ENCODE results near the gene NTM. TPM values are rescaled to one million over a fixed set of nuclear protein-coding genes. Genes with fewer than 3 reads are reported as not detected.

Gene NTM
- total and polyA plus RNA-seq, 2 of the 8 experiments (the other 6 are each of a cell fraction or from before 2014, with no cell fraction given): 13.4 to 20.0 TPM

GRCh38 chr11:131465039-131465438 is 94.6 kb downstream of the NTM start:
- no peak overlapping the region for H3K18ac ChIP-seq (ENCODE audit: extremely low read depth, low read length)
- no peaks in the 10 kb centered on the region for H3K23me2 ChIP-seq (ENCODE audit: low read depth, low read length)
- H3K14ac ChIP-seq (ENCODE audit: insufficient read length): no peak overlapping the region
- no peaks in the 10 kb centered on the region for H4K20me1 ChIP-seq (replicated peaks in 1 of 2; ENCODE audit: control insufficient read depth in 1 of 2, insufficient read depth in 2 of 2, low read length in 2 of 2)
- no peak for FAIRE-seq
- no peak overlapping the region for H3K23ac ChIP-seq (ENCODE audit: insufficient read length)
- H3K79me2 ChIP-seq (ENCODE audit: control insufficient read depth in 1 of 2, insufficient read depth in 2 of 2, low read length in 2 of 2): no peaks in the 10 kb centered on the region; a peak in 1 of 4 replicates
- H3K56ac ChIP-seq (replicated peaks; ENCODE audit: insufficient read length, low read depth, low read length): no peak overlapping the region
- H3K4me2 ChIP-seq (ENCODE audit: insufficient read depth in 1 of 2, low read depth in 2 of 2, low read length in 2 of 2): no peak overlapping the region
- TF ChIP-seq ASH2L (IDR thresholded peaks at IDR 0.05; ENCODE audit: low read length) (no peak), CHD1 (IDR thresholded peaks at IDR 0.05; ENCODE audit: low read depth, low read length) (no peak), BCL11A (IDR thresholded peaks at IDR 0.05; ENCODE audit: low read depth in 2 of 2, low read length in 2 of 2) (no peak), TBP (IDR thresholded peaks at IDR 0.05; ENCODE audit: low read depth, low read length) (no peak), EP300 (IDR thresholded peaks at IDR 0.05; ENCODE audit: borderline replicate concordance in 1 of 2, low read depth in 2 of 2, low read length in 2 of 2) (no peak), GABPA (IDR thresholded peaks at IDR 0.05; ENCODE audit: borderline replicate concordance, insufficient read depth, low read length) (no peak), POLR2AphosphoS5 (IDR thresholded peaks at IDR 0.05; ENCODE audit: low read depth, low read length) (no peak), KDM5A (IDR thresholded peaks at IDR 0.05; ENCODE audit: low read length) (no peak), KDM1A (IDR thresholded peaks at IDR 0.05; ENCODE audit: borderline replicate concordance, low read length) (no peak)
- H3K9me3 ChIP-seq (ENCODE audit: insufficient read depth in 2 of 2, low read depth in 1 of 2, low read length in 1 of 2): no peaks in the 10 kb centered on the region
- POLR2A ChIA-PET (ENCODE audit: partially characterized antibody): no interaction called here
- H2BK12ac ChIP-seq (ENCODE audit: low read depth, low read length): no peak overlapping the region
- no peak overlapping the region for H4K5ac ChIP-seq (ENCODE audit: insufficient read length, low read depth, low read length)
- no peak for DNase-seq (ENCODE audit: low read depth in 1 of 2, low spot score in 2 of 2)
- no peak overlapping the region for H4K91ac ChIP-seq (replicated peaks; ENCODE audit: insufficient read length, low read length)
- H3K9ac ChIP-seq (replicated peaks in 1 of 4; ENCODE audit: extremely low read depth in 1 of 4, low read depth in 3 of 4, low read length in 3 of 4): no peak overlapping the region
- H3K36me3 ChIP-seq (ENCODE audit: control insufficient read depth in 2 of 4, insufficient read depth in 4 of 4, low read length in 3 of 4): no peaks in the 10 kb centered on the region
- H2AK5ac ChIP-seq (ENCODE audit: low read depth, low read length): no peak overlapping the region
- H3K4ac ChIP-seq (replicated peaks; ENCODE audit: insufficient read length, low read depth, low read length): no peak overlapping the region
- no peak overlapping the region; the same call in 1 of the 2 replicates for H4K8ac ChIP-seq (ENCODE audit: extremely low read depth, insufficient read depth, low read length)
- no peak overlapping the region for H2BK20ac ChIP-seq (ENCODE audit: low read length)
- no peaks in the 10 kb centered on the region for H3K27me3 ChIP-seq (replicated peaks in 1 of 4; ENCODE audit: control insufficient read depth in 3 of 4, extremely low read depth in 1 of 4, insufficient read depth in 3 of 4, low read length in 3 of 4)
- no peak overlapping the region for H2AFZ ChIP-seq (ENCODE audit: low read length)
- no peak overlapping the region for H3K4me3 ChIP-seq (ENCODE audit: extremely low read depth in 1 of 4, insufficient read depth in 2 of 4, low read depth in 3 of 4, low read length in 4 of 4)
- H3K27ac ChIP-seq (ENCODE audit: low read depth, low read length): no peak overlapping the region
- H2BK15ac ChIP-seq (ENCODE audit: low read length): no peak overlapping the region
- H2BK5ac ChIP-seq (ENCODE audit: low read depth, low read length): no peak overlapping the region
- CTCF ChIA-PET (ENCODE audit: partially characterized antibody): interaction anchor here (0.7 to 9.5 kb wide), 33 partner anchors 11 to 401 kb away, joined by 3 to 149 read pairs (median 5); no protein-coding TSS in a partner anchor
- 89% methylated on average over 5 of the region's 5 CpGs; no CpG with 5 or more reads in 1 of the 2 experiments for WGBS, 2 experiments (ENCODE audit: extremely low coverage in 1 of 2, insufficient coverage in 1 of 2, insufficient read length in 1 of 2, insufficient replicate concordance in 2 of 2, low coverage in 1 of 2, low lambda C conversion rate in 2 of 2, missing lambda C conversion rate in 1 of 2)
- H3K4me1 ChIP-seq (replicated peaks in 1 of 4; ENCODE audit: control insufficient read depth in 3 of 4, insufficient read depth in 4 of 4, low read length in 3 of 4): peaks cover 0 to 3% (median 2%) of the 10 kb centered on the region in 4 experiments; a peak in 3 of 7 replicates
- no peaks in the 10 kb centered on the region for H3K79me1 ChIP-seq (ENCODE audit: low read depth, low read length)
- no peak overlapping the region for H2BK120ac ChIP-seq (replicated peaks; ENCODE audit: low read depth, low read length)
